Loucy (cell line): ENCODE data around the gene DAD1.
"Not testable (repeated sequence)": the region's sequence is repeated elsewhere in the genome, so short reads cannot be mapped to it uniquely, and the experiment has no call there.

Source experiments
- CTCF ChIP-seq: fragments of 200-600 bp; sonication (generic); conservative IDR thresholded peaks from 2 replicates; pipeline ENCODE4 v1.5.1; 2014; ENCODE audit warnings: mild to moderate bottlenecking, antibody characterized with exemption, low read length
- EZH2phosphoT487 ChIP-seq: fragments of 200-600 bp; IDR thresholded peaks from 2 replicates; pipeline ENCODE4 v1.6.1; 2018; ENCODE audit warnings: antibody characterized with exemption, mild to moderate bottlenecking, moderate library complexity, borderline replicate concordance

- not testable (repeated sequence) for TF ChIP-seq EZH2phosphoT487, CTCF
Measured at GRCh38 chr14:22553861-22554497, 35.0 kb downstream of the DAD1 start.
